ENCODE measurements around the gene CD82.
"Not testable (repeated sequence)": the region's sequence is repeated elsewhere in the genome, so short reads cannot be mapped to it uniquely, and the experiment has no call there.

Gene CD82

GRCh38 chr11:44535191-44535980, 30.1 kb upstream of the CD82 start:
- no peak for DNase-seq (ENCODE audit: low spot score)

DNA sequence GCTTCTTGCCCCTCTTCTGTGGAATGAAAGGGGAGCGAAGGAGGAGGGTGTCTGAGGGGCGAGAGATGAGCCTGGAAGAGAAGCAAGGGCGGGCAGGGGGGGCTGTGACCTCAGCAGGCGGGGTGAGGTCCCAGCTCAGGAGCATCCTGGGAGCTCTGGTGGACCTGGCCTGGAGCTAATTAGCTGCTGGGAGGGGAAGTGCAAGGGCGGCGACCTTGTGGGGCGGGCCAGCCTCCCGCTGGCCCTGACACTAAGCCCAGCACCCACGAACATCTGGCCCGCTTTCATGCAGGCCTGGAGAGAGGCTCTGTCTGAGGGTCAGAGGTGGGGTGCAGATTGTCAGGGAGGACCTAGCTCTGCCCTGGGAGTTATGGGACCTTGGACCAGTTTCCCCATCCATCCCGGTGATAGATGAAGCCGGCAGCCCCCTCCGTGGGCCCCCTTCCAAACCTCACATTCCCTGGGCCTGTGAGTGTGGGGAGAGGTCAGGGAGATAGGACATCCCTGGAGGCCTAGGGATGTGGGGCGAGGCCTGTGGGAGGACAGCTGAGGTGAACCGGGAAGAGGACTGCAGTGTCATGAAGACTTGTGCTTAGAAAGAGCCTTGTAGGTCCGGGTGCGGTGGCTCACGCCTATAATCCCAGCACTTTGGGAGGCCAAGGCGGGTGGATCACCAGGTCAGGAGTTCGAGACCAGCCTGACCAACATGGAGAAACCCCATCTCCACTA, 28.5 kb upstream of the CD82 start:
- no peak for DNase-seq (ENCODE audit: low spot score)

DNA sequence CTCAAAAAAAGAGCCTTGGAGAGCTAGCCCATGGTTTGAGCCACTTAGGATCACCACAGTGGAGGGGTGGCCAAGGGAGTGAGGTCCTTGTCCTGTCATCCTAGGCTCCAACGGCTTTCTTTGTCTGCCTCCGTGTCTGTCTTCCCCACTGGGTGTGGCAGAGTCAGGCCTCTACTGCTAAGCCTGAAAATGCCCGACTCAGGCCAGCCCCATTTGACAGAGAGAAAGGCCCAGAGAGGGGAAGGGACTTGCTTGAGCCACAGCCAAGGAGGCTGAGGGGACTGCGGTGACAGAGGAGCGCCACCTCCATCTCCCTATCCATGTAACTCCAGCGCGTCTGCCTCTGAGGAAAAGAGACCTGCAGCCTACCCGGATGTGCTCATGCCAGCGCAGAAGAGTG, 27.8 kb upstream of the CD82 start:
- DNase-seq (ENCODE audit: low spot score): no peak

DNA sequence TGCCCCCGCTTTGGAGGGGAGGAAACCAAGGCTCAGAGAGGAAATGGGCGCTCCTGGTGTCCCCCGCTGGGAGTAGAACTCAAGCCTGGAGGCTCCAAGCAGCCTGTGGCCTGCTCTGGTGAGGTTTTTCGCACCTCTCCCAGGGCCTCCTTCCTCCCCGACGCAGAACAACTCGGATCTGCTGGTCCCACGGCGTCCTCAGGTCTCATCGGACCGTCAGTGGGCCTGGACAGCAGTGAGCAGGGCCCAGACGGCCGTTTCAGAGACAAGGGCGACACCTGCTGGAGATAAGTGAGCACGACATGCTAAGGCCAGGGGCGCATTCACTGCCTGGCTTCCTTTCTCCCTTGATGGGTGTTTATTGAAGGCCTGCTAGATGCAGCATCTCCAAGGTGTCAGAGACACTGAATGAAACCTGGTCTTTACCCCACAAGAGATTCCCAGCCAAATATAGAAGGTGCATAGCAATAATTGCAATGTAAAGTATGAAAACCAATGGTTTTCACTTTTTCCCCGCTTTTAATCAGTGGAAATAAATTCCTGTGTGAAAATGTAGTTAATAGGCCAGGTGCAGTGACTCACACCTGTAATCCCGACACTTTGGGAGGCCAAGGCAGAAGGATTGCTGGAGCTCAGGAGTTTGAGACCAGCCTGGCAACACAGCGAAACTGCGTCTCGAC, 26.9 kb upstream of the CD82 start:
- peak; percentile 72 for DNase-seq (ENCODE audit: low spot score)

- DNase-seq (ENCODE audit: low spot score): no peak
Measured at GRCh38 chr11:44539971-44540370, 25.5 kb upstream of the CD82 start.

DNA sequence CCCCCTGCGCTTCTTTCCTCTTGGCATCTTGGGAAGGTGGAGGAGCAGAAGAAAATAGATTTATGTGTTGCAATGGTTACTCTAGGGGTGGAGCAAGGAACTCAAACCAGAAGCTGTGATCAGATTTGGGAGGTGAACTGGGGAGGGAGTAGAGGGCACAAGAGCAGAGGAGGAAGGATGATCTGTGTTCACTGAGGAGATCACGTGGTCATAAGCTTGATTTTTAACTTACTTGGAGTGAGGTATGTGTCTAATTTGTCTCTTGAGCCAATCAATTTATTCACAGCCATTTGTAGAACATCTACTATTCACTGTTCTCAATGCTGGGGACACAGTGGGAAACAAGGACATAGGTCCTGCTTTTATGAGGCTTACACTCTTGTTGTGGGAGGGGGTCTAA, 24.8 kb upstream of the CD82 start:
- DNase-seq (ENCODE audit: low spot score): no peak

GRCh38 chr11:44542372-44542771, 23.1 kb upstream of the CD82 start:
- DNase-seq (ENCODE audit: low spot score): no peak

DNA sequence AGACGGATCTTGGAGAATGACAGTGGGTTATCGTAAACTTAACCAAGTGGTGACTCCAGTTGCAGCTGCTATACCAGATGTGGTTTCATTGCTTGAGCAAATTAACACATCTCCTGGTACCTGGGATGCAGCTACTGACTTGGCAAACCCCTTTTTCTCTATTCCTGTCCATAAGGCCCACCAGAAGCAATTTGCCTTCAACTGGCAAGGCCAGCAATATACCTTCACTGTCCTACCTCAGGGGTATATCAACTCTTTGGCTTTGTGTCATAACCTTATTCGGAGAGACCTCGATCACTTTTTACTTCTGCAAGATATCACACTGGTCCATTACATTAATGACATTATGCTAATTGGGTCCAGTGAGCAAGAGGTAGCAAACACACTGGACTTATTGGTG, 18.5 kb upstream of the CD82 start:
- not testable (repeated sequence) for DNase-seq (ENCODE audit: low spot score)

DNA sequence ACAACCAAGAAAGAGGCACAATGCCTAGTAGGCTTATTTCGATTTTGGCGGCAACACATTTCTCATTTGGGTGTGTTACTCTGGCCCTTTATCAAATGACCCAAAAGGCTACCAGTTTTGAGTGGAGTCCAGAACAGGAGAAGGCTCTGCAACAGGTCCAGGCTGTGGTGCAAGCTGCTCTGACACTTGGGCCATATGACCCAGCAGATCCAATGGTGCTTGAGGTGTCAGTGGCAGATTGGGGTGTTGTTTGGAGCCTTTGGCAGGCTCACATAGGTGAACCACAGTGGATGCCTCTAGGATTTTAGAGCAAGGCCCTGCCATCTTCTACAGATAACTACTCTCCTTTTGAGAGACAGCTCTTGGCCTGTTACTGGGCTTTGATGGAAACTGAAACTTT, 17.9 kb upstream of the CD82 start:
- DNase-seq (ENCODE audit: low spot score): not testable (repeated sequence)

GRCh38 chr11:44548032-44548695, 17.3 kb upstream of the CD82 start:
- no peak for DNase-seq (ENCODE audit: low spot score)

DNA sequence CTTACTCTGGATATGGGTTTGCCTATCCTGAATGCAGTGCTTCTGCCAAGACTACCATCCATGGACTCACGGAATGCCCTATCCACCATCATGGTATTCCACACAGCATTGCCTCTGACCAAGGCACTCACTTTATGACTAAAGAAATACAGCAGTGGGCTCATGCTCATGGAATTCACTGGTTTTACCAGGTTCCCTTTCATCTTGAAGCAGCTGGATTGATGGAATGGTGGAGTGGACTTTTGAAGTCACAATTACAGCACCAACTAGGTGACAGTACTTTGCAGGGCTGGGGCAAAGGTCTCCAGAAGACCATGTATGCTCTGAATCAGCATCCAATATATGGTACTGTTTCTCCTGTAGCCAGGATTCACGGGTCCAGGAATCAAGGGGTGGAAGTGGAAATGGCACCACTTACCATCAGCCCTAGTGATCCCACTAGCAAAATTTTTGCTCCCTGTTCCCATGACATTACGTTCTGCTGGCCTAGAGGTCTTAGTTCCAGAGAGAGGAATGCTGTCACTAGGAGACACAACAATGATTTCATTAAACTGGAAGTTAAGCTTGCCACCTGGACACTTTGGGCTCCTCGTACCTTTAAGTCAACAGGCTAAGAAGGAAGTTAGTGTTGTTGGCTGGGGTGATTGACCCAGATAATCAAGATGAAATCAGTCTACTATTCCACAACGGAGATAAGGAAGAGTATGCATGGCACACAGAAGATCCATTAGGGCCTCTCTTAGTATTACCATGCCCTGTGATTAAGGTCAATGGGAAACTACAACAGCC, 16.3 kb upstream of the CD82 start:
- not testable (repeated sequence) for DNase-seq (ENCODE audit: low spot score)

DNA sequence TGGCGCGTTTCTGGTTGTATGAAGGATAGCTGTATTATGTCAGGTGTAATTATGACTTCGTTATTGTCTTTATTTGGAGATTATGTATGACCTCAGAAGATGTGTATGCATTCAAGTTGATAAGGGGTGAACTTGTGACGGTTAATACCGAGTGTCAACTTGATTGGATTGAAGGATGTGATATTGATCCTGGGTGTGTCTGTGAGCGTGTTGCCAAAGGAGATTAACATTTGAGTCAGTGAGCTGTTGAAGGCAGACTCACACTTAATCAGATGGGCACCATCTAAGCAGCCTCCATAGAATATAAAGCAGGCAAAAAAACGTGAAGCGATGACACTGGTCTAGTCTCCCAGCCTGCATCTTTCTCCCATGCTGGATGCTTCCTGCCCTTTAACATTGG, 15.3 kb upstream of the CD82 start:
- no peak for DNase-seq (ENCODE audit: low spot score)

- DNase-seq (ENCODE audit: low spot score): no peak
Measured at GRCh38 chr11:44551456-44552139, 13.9 kb upstream of the CD82 start.

DNA sequence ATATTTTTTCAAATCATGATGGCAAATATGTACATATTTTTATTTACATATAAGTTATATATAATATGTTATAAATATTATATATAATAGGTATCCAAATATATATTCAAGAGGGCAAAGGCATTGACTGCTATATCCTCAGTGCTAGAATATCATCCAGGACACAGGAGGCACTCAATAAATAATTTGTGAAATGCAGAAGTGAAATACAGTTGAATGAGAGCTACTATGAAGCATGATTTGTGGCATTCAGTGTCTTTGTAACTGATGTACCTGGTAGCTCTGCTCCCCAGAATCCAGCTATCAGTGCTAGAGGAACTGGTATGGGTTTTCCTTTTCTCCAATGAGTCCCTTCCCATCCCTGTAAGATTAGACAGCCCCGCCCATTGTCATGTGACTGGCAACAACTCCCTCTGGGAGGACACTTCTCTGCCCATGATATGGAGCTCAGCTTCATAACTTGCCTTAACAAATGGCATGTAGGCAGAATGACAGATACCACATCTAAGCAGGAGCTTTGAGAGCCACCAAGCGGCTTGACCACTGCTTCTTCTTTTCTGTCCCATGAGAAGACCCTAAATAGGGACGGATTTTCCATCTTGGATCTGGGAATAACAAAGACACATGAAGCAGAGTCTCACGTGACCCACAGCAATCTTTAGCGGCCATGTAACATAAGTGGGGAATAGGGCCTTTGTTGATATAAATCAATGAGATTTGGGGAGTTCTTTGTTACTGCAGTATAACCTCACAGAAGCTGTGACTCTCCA, 10.2 kb upstream of the CD82 start:
- DNase-seq (ENCODE audit: low spot score): no peak

DNA sequence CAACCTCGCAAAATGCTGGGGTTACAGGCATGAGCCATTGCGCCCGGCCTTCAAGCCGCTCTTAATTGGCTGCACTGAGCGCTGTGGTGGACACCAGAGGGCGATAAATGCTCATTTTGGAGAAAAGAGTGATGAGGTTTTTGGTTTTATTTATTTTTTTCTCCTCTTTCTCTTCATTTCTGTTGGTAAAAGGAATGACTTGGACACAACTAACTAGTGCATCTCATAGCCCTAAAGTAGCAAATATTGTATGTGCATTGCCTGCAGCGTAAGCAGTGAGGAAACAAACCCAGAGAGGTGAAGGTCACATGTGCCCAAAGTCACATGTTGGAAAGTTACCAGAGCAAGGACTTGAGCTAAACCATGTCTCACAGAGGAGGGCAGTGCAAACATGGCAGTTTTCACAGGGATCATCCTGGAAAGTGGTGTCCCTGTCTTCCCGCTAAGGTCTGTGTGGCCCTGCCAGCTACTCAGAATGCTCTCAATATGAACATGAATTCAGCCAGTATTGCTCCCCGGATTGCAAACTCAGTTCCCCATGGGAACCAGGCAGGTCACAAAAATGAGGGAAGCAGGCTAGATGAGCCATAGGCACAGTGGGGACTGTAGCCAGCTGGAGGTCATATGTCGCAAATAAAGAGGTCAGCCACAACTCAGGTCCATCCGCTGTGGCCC, 8.6 kb upstream of the CD82 start:
- DNase-seq (ENCODE audit: low spot score): peak; percentile 34

GRCh38 chr11:44557464-44557863, 8.0 kb upstream of the CD82 start:
- no peak for DNase-seq (ENCODE audit: low spot score)

GRCh38 chr11:44559207-44559939, 6.1 kb upstream of the CD82 start:
- no peak for DNase-seq (ENCODE audit: low spot score)

DNA sequence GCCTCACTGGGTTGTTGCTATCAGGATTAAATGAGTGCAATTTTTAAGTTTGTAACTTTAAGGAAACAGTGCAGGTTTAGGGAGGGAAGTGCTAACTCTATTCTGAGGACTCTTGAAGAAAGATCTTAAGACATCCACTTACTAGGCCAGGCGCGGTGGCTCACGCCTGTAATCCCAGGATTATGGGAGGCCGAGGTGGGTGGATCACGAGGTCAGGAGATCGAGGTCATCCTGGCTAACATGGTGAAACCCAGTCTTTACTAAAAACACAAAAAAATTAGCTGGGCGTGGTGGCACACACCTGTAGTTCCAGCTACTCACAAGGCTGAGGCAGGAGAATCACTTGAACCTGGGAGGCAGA, 5.5 kb upstream of the CD82 start:
- not testable (repeated sequence) for DNase-seq (ENCODE audit: low spot score)

- peak; percentile 43 for DNase-seq (ENCODE audit: low spot score)
Measured at GRCh38 chr11:44561275-44561805, 4.1 kb upstream of the CD82 start.
